ENCODE results near the gene A3GALT2.

DNA sequence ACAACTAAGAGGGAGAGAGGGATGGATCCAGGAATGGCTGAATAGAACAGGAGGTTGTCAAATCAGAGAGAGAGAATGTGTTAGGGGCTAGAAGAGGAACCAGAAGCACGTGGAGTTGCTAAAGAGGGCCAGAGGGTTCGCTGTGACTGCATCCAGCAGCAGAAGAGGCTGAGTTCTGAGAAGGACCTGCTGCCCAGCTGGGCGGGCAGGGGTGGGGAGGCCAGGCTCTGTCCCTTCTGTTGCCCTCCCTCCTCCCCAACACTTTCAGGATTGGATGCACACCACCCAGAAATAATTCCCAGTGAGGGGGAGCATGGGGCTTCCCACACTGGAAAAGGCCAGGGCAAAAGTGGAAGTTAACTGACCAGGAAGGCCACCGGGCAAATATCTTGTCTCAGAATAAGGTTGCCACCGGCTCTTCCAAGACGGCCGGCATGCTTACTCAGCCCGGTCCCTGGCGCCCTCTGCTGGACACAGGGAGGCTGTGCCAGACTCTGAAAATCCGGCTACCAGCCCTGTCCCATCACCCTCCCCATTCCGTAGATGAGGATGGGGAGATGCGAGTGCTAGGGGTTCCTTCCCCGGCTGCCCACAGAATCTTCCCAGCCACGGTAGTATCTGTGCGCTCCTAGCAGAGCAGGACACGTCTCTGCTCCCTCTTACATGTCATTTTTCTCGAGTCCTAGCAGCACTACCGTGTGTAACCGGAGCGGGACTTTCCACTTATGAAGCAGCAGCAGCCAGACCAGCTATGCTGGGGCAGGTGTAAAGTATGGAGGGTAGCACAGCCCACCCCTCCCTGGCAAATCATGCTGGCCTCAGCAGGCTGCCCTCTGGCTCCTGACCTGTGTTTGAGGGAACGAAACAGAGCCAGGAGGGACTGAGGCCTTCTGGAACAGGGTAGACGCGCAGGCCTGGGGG lies 46.8 kb upstream of the A3GALT2 start:
- TF ChIP-seq, protein P1, sequence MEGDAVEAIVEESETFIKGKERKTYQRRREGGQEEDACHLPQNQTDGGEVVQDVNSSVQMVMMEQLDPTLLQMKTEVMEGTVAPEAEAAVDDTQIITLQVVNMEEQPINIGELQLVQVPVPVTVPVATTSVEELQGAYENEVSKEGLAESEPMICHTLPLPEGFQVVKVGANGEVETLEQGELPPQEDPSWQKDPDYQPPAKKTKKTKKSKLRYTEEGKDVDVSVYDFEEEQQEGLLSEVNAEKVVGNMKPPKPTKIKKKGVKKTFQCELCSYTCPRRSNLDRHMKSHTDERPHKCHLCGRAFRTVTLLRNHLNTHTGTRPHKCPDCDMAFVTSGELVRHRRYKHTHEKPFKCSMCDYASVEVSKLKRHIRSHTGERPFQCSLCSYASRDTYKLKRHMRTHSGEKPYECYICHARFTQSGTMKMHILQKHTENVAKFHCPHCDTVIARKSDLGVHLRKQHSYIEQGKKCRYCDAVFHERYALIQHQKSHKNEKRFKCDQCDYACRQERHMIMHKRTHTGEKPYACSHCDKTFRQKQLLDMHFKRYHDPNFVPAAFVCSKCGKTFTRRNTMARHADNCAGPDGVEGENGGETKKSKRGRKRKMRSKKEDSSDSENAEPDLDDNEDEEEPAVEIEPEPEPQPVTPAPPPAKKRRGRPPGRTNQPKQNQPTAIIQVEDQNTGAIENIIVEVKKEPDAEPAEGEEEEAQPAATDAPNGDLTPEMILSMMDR (IDR thresholded peaks at IDR 0.05; ENCODE audit: low read length): peak; percentile 86
- no peak for TF ChIP-seq EZH2 (IDR thresholded peaks at IDR 0.05; ENCODE audit: borderline replicate concordance, low read length)

Measured in OCI-LY1 (cell line).